ENCODE results near the gene CTNNA3. TPM values are rescaled to one million over a fixed set of nuclear protein-coding genes. Genes with fewer than 3 reads are reported as not detected.

The CTNNA3 gene
- total and polyA plus RNA-seq, 12 donors: 0.03 to 14.4 (median 0.47) TPM; not detected in 1

GRCh38 chr10:66651308-66652082 lies 1044.5 kb downstream of the CTNNA3 start:
- DNase-seq: no peak
- no peaks in the 10 kb centered on the region for H3K9me3 ChIP-seq (replicated peaks in 1 of 3)
- no peaks in the 10 kb centered on the region for H3K36me3 ChIP-seq (replicated peaks in 1 of 2)
- H3K4me1 ChIP-seq (replicated peaks in 1 of 2): no peaks in the 10 kb centered on the region
- no peaks in the 10 kb centered on the region for H3K27me3 ChIP-seq
- H3K4me3 ChIP-seq: no peak overlapping the region
- no peak for TF ChIP-seq POLR2A (IDR thresholded peaks at IDR 0.05)
- TF ChIP-seq CTCF (IDR thresholded peaks at IDR 0.05): no peak
- WGBS, 4 donors: 88 to 95% (median 93%) methylated on average over 4 to 30 of the region's 30 CpGs
- intact Hi-C loops (cut with DNase I): no loop called here
- no peak overlapping the region for H3K27ac ChIP-seq

- no peaks in the 10 kb centered on the region for H3K27me3 ChIP-seq
- H3K36me3 ChIP-seq (replicated peaks in 1 of 2): no peaks in the 10 kb centered on the region
- no peak for TF ChIP-seq POLR2A (IDR thresholded peaks at IDR 0.05)
- no peak for TF ChIP-seq CTCF (IDR thresholded peaks at IDR 0.05)
- no peak for DNase-seq
- no peaks in the 10 kb centered on the region for H3K9me3 ChIP-seq (replicated peaks in 1 of 3)
- H3K4me1 ChIP-seq (replicated peaks in 1 of 2): no peaks in the 10 kb centered on the region
- no peak overlapping the region for H3K27ac ChIP-seq
- intact Hi-C loops (cut with DNase I): no loop called here
- H3K4me3 ChIP-seq: no peak overlapping the region
- 69 to 80% (median 79%) methylated on average over 2 to 3 of the region's 3 CpGs for WGBS, 4 donors
Observed at GRCh38 chr10:66649626-66650025, 1046.4 kb downstream of the CTNNA3 start.

- Histone ChIP-seq H3K9me3 (replicated peaks in 1 of 3) (no peaks in the 10 kb centered on the region), H3K27me3 (no peaks in the 10 kb centered on the region), H3K4me3 (no peak overlapping the region), H3K27ac (no peak overlapping the region), H3K4me1 (replicated peaks in 1 of 2) (no peaks in the 10 kb centered on the region), H3K36me3 (replicated peaks in 1 of 2) (no peaks in the 10 kb centered on the region)
- DNase-seq: no peak
- intact Hi-C loops (cut with DNase I): no loop called here
- 80 to 100% (median 93%) methylated on average over 1 of the region's 1 CpG for whole genome bisulfite sequencing, 4 donors
- TF ChIP-seq POLR2A (IDR thresholded peaks at IDR 0.05) (no peak), CTCF (IDR thresholded peaks at IDR 0.05) (no peak)
Observed at GRCh38 chr10:66642217-66642616, 1053.8 kb downstream of the CTNNA3 start.

GRCh38 chr10:66639371-66639770 lies 1056.6 kb downstream of the CTNNA3 start:
- intact Hi-C loops (cut with DNase I): no loop called here
- no peaks in the 10 kb centered on the region for H3K27me3 ChIP-seq
- no peaks in the 10 kb centered on the region for H3K9me3 ChIP-seq (replicated peaks in 1 of 3)
- TF ChIP-seq CTCF (IDR thresholded peaks at IDR 0.05): no peak
- TF ChIP-seq POLR2A (IDR thresholded peaks at IDR 0.05): no peak
- H3K27ac ChIP-seq: no peak overlapping the region
- WGBS, 4 donors: 44 to 96% (median 52%) methylated on average over 1 of the region's 1 CpG
- H3K4me1 ChIP-seq (replicated peaks in 1 of 2): no peaks in the 10 kb centered on the region
- no peak for DNase-seq
- H3K36me3 ChIP-seq (replicated peaks in 1 of 2): no peaks in the 10 kb centered on the region
- H3K4me3 ChIP-seq: no peak overlapping the region
